IMR-90 (cell line): ENCODE results near the gene CDK5RAP2.

Experiments used
- BHLHE40 ChIP-seq: fragments of 150-350 bp; IDR thresholded peaks from 2 replicates; pipeline ENCODE4 v1.6.1; 2016; ENCODE audit warnings: mild to moderate bottlenecking, low read depth, low read length
- CEBPB ChIP-seq: IDR thresholded peaks from 2 replicates; pipeline ENCODE4 v1.6.1; 2012; ENCODE audit warnings: low read depth, low read length, improper control_type of control experiment
- CHD1 ChIP-seq: IDR thresholded peaks from 2 replicates; pipeline ENCODE4 v1.6.1; 2012; ENCODE audit warnings: low read depth, low read length, improper control_type of control experiment
- FOS ChIP-seq: fragments of 150-350 bp; IDR thresholded peaks from 2 replicates; pipeline ENCODE4 v1.6.1; 2016; ENCODE audit warnings: low read depth, low read length
- MAFK ChIP-seq: IDR thresholded peaks from 2 replicates; pipeline ENCODE4 v1.6.1; 2012; ENCODE audit warnings: low read depth, low read length, improper control_type of control experiment
- MAZ ChIP-seq: IDR thresholded peaks from 2 replicates; pipeline ENCODE4 v1.6.1; 2012; ENCODE audit warnings: low read depth, mild to moderate bottlenecking, low read length, improper control_type of control experiment, moderate library complexity, borderline replicate concordance
- MXI1 ChIP-seq: IDR thresholded peaks from 2 replicates; pipeline ENCODE4 v1.6.1; 2012; ENCODE audit warnings: low read depth, mild to moderate bottlenecking, low read length, moderate library complexity, borderline replicate concordance
- POLR2A ChIP-seq: IDR thresholded peaks from 2 replicates; pipeline ENCODE4 v1.6.1; 2012; ENCODE audit warnings: mild to moderate bottlenecking, low read depth, low read length
- RAD21 ChIP-seq: IDR thresholded peaks from 2 replicates; pipeline ENCODE4 v1.6.1; 2012; ENCODE audit warnings: low read length, improper control_type of control experiment
- RCOR1 ChIP-seq: IDR thresholded peaks from 2 replicates; pipeline ENCODE4 v1.6.1; 2012; ENCODE audit warnings: mild to moderate bottlenecking, low read length, improper control_type of control experiment; ENCODE audit not compliant: insufficient replicate concordance
- SMC3 ChIP-seq: fragments of 150-350 bp; IDR thresholded peaks from 2 replicates; pipeline ENCODE4 v1.6.1; 2016; ENCODE audit warnings: low read depth, mild to moderate bottlenecking, antibody characterized with exemption, low read length, moderate library complexity
- USF2 ChIP-seq: fragments of 150-350 bp; IDR thresholded peaks from 2 replicates; pipeline ENCODE4 v1.6.1; 2017; ENCODE audit warnings: mild to moderate bottlenecking, antibody characterized with exemption, low read length, low read depth
- TF ChIP-seq, protein P1 (sequence below): conservative IDR thresholded peaks from 2 replicates; pipeline ENCODE4 v1.5.1; 2012; ENCODE audit warnings: mild to moderate bottlenecking, low read depth, low read length, improper control_type of control experiment
- TF ChIP-seq, protein P2 (sequence below): fragments of 150-350 bp; IDR thresholded peaks from 2 replicates; pipeline ENCODE4 v1.6.1; 2016; ENCODE audit warnings: low read depth, mild to moderate bottlenecking, low read length, moderate library complexity, borderline replicate concordance

DNA sequence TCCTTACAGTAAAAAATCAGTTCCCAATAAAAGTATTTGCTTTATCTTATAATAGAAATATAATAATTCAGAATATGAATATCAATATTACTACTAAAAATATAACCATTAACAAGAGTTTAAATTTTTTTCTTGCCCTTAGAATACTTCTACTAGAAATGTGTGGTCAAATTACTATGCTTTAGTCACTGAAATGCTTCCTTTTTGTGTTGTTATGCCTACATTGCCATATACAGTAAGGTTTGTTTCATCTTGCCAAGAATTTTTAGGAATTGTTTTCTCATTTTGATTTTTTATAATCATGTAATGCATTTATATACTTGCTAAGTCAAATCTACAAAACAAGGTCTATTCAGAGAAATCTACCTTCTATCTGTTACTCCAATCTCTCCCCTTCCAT lies 181.7 kb downstream of the CDK5RAP2 start:
- no peak for TF ChIP-seq CEBPB
- no peak for TF ChIP-seq USF2
- TF ChIP-seq, protein P1, sequence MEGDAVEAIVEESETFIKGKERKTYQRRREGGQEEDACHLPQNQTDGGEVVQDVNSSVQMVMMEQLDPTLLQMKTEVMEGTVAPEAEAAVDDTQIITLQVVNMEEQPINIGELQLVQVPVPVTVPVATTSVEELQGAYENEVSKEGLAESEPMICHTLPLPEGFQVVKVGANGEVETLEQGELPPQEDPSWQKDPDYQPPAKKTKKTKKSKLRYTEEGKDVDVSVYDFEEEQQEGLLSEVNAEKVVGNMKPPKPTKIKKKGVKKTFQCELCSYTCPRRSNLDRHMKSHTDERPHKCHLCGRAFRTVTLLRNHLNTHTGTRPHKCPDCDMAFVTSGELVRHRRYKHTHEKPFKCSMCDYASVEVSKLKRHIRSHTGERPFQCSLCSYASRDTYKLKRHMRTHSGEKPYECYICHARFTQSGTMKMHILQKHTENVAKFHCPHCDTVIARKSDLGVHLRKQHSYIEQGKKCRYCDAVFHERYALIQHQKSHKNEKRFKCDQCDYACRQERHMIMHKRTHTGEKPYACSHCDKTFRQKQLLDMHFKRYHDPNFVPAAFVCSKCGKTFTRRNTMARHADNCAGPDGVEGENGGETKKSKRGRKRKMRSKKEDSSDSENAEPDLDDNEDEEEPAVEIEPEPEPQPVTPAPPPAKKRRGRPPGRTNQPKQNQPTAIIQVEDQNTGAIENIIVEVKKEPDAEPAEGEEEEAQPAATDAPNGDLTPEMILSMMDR = no peak
- TF ChIP-seq MXI1 = no peak
- no peak for TF ChIP-seq RAD21
- TF ChIP-seq FOS = no peak
- TF ChIP-seq POLR2A = no peak
- TF ChIP-seq SMC3 = no peak
- no peak for TF ChIP-seq CHD1
- no peak for TF ChIP-seq RCOR1
- no peak for TF ChIP-seq MAFK
- TF ChIP-seq, protein P2, sequence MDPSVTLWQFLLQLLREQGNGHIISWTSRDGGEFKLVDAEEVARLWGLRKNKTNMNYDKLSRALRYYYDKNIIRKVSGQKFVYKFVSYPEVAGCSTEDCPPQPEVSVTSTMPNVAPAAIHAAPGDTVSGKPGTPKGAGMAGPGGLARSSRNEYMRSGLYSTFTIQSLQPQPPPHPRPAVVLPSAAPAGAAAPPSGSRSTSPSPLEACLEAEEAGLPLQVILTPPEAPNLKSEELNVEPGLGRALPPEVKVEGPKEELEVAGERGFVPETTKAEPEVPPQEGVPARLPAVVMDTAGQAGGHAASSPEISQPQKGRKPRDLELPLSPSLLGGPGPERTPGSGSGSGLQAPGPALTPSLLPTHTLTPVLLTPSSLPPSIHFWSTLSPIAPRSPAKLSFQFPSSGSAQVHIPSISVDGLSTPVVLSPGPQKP = no peak
- no peak for TF ChIP-seq BHLHE40
- TF ChIP-seq MAZ = no peak
